HG03520 (cell line): ENCODE data around the gene ASMT.
A peak's percentile ranks its signal among the peaks of the same experiment; 100 is the strongest.
"Not testable (repeated sequence)": the region's sequence is repeated elsewhere in the genome, so short reads cannot be mapped to it uniquely, and the experiment has no call there.

Experiments used
- ATAC-seq: cut with Tn5 transposase; IDR thresholded peaks from one replicate; pipeline ENCODE4 v1.9.1; 2021; ENCODE audit warnings: mild to moderate bottlenecking, moderate library complexity; ENCODE audit not compliant: unreplicated experiment

ASMT gene

GRCh38 chrX:1646009-1646408 is 31.1 kb downstream of the ASMT start:
- ATAC-seq, result no peak

- ATAC-seq, result no peak
These were observed 34.8 kb downstream of the ASMT start for GRCh38 chrX:1649621-1650020.

GRCh38 chrX:1652011-1652811 is 37.4 kb downstream of the ASMT start:
- ATAC-seq, result not testable (repeated sequence)

- no peak for ATAC-seq
These were observed 41.5 kb downstream of the ASMT start for GRCh38 chrX:1656379-1656778.

- ATAC-seq, result peak; percentile 72
These were observed 42.7 kb downstream of the ASMT start for GRCh38 chrX:1657367-1658070.

GRCh38 chrX:1658071-1658491 is 43.2 kb downstream of the ASMT start:
- ATAC-seq, result peak; percentile 9

- ATAC-seq, result no peak
These were observed 45.0 kb downstream of the ASMT start for GRCh38 chrX:1659664-1660461.

GRCh38 chrX:1661048-1661921 is 46.4 kb downstream of the ASMT start:
- ATAC-seq, result no peak

- ATAC-seq, result no peak
These were observed 47.0 kb downstream of the ASMT start for GRCh38 chrX:1661922-1662221.

GRCh38 chrX:1667566-1667965 is 52.7 kb downstream of the ASMT start:
- no peak for ATAC-seq

- no peak for ATAC-seq
These were observed 58.5 kb downstream of the ASMT start for GRCh38 chrX:1673337-1673736.

- no peak for ATAC-seq
These were observed 62.0 kb downstream of the ASMT start for GRCh38 chrX:1676866-1677265.

GRCh38 chrX:1679238-1679637 is 64.4 kb downstream of the ASMT start:
- no peak for ATAC-seq

- no peak for ATAC-seq
These were observed 66.6 kb downstream of the ASMT start for GRCh38 chrX:1681439-1681838.

- ATAC-seq, result not testable (repeated sequence)
These were observed 67.0 kb downstream of the ASMT start for GRCh38 chrX:1681856-1682255.

GRCh38 chrX:1682501-1682900 is 67.6 kb downstream of the ASMT start:
- ATAC-seq, result not testable (repeated sequence)

GRCh38 chrX:1684883-1685282 is 70.0 kb downstream of the ASMT start:
- not testable (repeated sequence) for ATAC-seq

GRCh38 chrX:1685444-1685880 is 70.6 kb downstream of the ASMT start:
- not testable (repeated sequence) for ATAC-seq

- ATAC-seq, result no peak
These were observed 71.8 kb downstream of the ASMT start for GRCh38 chrX:1686642-1687041.
